ENCODE measurements around the gene WNK1. TPM values are rescaled to one million over a fixed set of nuclear protein-coding genes. Genes with fewer than 3 reads are reported as not detected.

WNK1 gene
- total RNA-seq, result 109 and 126 TPM in 2 replicates

DNA sequence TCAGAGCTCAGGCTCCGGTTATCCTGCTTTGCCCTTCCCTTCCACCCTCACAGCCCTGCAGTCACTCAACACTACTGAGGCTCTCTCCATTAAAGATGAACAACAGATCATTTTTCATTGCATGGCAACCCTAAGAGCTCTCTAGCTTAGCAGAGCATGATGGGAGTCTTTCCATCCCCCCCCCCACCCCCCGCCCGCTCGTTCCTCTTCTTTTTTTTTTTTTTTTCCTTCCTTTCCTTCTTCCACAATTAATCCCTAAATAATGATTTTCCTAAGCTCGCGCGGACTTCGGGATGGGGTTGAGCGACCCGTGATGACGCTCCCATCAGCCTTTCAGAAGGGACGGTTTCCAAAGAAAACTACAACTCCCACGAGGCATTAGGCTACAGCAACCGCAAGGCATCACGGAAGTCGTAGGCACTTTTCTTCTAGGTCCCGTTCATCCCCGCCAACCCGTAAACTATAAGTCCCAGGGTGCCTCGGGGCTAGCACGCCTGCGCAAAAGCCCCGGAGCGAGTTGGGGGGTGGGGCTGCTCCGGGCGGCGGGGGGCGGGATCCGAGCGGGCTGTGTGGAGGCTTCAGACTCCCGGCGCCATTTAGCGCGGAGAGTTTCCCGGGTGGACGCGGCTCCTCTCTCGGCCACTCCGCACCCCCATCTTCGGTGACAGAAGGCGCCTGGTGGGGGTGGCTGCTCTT is at the start of gene WNK1:
WNK1 (plus strand) TSS at position 581 of the 696 bp plus-strand sequence. CDS start 987 bp downstream, outside the sequence.

DNA sequence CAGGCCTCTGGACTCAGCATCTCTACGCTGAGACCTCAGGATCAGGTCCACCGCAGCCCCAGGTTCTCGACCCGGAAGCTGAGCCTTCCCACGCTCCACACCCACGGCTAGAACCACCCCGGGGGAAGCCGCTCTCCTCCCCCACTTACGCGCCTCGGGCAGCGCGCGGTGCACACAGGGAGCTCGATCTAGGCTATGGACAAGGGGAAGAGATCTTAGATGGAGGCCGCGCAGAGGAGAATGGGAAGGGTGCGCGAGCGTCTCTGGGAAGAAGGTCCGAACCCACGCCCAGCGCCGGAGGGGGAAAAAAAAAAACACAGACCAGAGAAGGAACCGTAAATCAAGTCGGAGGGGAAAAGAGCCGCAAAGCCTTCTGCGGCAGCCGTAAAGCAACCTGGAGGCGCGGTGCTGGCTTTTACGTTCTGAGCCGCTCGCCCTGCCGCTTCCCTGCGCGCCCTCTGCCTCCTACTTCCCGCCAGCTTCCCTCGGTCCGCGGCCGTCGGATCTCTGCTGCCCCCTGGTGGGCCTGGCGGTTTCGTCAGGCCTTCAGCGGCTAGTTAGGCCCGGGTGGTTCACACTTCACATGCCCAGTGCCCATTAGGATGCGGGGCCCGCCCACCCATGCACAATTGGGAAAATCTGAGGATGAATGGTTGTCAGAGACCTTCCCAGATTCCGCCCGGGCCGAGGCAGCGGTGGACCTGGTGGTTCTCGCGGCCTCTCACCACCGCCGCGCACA is 197.2 kb downstream of the WNK1 start, which contains the start of gene RAD52:
RAD52 (minus strand) TSS at position 242 of the 739 bp plus-strand sequence. CDS start 16,636 bp downstream, outside the sequence.

Small RNA genes within 50 kb of the gene (small RNA-seq; reads per million reads assigned to genes)
- gene RNU4ATAC16P, result 0.24 reads per million

Other genes starting within 250 kb of the WNK1 start
- 0.38 and 1.6 TPM in 2 replicates for gene NINJ2, start 89.1 kb upstream of the WNK1 start, total RNA-seq
- 7.8 and 13.5 TPM in 2 replicates for gene RAD52, start 197.1 kb downstream of the WNK1 start, total RNA-seq
- 34.7 and 35.3 TPM in 2 replicates for gene ERC1, start 238.6 kb downstream of the WNK1 start, total RNA-seq

Measured in vein endothelial cell (primary cell).